Left lobe of liver (tissue), 2 donors: ENCODE measurements around the gene SPAG6. TPM values are rescaled to one million over a fixed set of nuclear protein-coding genes. Genes with fewer than 3 reads are reported as not detected.
"Not testable (repeated sequence)": the region's sequence is repeated elsewhere in the genome, so short reads cannot be mapped to it uniquely, and the experiment has no call there.

Experiments used
- ATAC-seq: fragments of 200-7000 bp; cut with Tn5 transposase; one replicate; pipeline ENCODE4 v1.9.1; 2020; ENCODE audit warnings: mild to moderate bottlenecking, moderate library complexity
- DNase-seq: peaks from one replicate; pipeline ENCODE4 v3.0.0-alpha.2; 2020; ENCODE audit warnings: low spot score
- total RNA-seq: library from RNA; stranded (reverse); gene quantifications from one replicate; pipeline ENCODE4 v1.2.1, GENCODE V29; 2021
- donor health status: DM: no; HTN: no; CAD: no; lungs with moderate emphysema.
- donor health status: DM: no; HTN: yes; CAD: no.

The SPAG6 gene
- total RNA-seq, 1 donor from 2014 or later = not detected

- ATAC-seq (no peak), DNase-seq (no peak)
Observed at GRCh38 chr10:22368981-22369380, 23.7 kb downstream of the SPAG6 start.

GRCh38 chr10:22369434-22370072 is 24.3 kb downstream of the SPAG6 start:
- DNase-seq (no peak), ATAC-seq (no peak)

- no peak for ATAC-seq
- DNase-seq = no peak
Observed at GRCh38 chr10:22370320-22370719, 25.0 kb downstream of the SPAG6 start.

- ATAC-seq (no peak), DNase-seq (no peak)
Observed at GRCh38 chr10:22372298-22372697, 27.0 kb downstream of the SPAG6 start.

- DNase-seq (no peak), ATAC-seq (no peak)
Observed at GRCh38 chr10:22372917-22373316, 27.6 kb downstream of the SPAG6 start.

- DNase-seq (no peak), ATAC-seq (no peak)
Observed at GRCh38 chr10:22374489-22375126, 29.3 kb downstream of the SPAG6 start.

- ATAC-seq (no peak), DNase-seq (no peak)
Observed at GRCh38 chr10:22379059-22379458, 33.8 kb downstream of the SPAG6 start.

- DNase-seq (no peak), ATAC-seq (no peak)
Observed at GRCh38 chr10:22381262-22381661, 36.0 kb downstream of the SPAG6 start.

GRCh38 chr10:22386503-22386902 is 41.2 kb downstream of the SPAG6 start:
- ATAC-seq (no peak), DNase-seq (no peak)

- DNase-seq = no peak
- ATAC-seq = no peak
Observed at GRCh38 chr10:22389856-22390589, 44.7 kb downstream of the SPAG6 start.

- no peak for ATAC-seq
- DNase-seq = no peak
Observed at GRCh38 chr10:22391600-22391999, 46.3 kb downstream of the SPAG6 start.

- DNase-seq, ATAC-seq: not testable (repeated sequence)
Observed at GRCh38 chr10:22396195-22396594, 50.9 kb downstream of the SPAG6 start.

GRCh38 chr10:22406916-22407315 is 61.6 kb downstream of the SPAG6 start:
- not testable (repeated sequence) for DNase-seq, ATAC-seq

GRCh38 chr10:22410394-22410793 is 65.1 kb downstream of the SPAG6 start:
- no peak for ATAC-seq
- no peak for DNase-seq

- ATAC-seq = no peak
- DNase-seq = no peak
Observed at GRCh38 chr10:22410846-22411245, 65.5 kb downstream of the SPAG6 start.

- DNase-seq (no peak), ATAC-seq (no peak)
Observed at GRCh38 chr10:22414146-22414545, 68.8 kb downstream of the SPAG6 start.

GRCh38 chr10:22415072-22415471 is 69.8 kb downstream of the SPAG6 start:
- ATAC-seq (no peak), DNase-seq (no peak)

GRCh38 chr10:22417736-22418268 is 72.5 kb downstream of the SPAG6 start:
- ATAC-seq (no peak), DNase-seq (no peak)

GRCh38 chr10:22420787-22421517 is 75.7 kb downstream of the SPAG6 start:
- no peak for ATAC-seq
- no peak for DNase-seq

GRCh38 chr10:22426653-22427052 is 81.4 kb downstream of the SPAG6 start:
- DNase-seq (no peak), ATAC-seq (no peak)

GRCh38 chr10:22427101-22427500 is 81.8 kb downstream of the SPAG6 start:
- ATAC-seq = no peak
- no peak for DNase-seq
